ENCODE data around the gene CYP26B1. TPM values are rescaled to one million over a fixed set of nuclear protein-coding genes. Genes with fewer than 3 reads are reported as not detected.

Gene CYP26B1
- total RNA-seq, 4 donors from 2014 or later: 1.5 to 5.2 (median 2.4) TPM; not detected in 1

DNA sequence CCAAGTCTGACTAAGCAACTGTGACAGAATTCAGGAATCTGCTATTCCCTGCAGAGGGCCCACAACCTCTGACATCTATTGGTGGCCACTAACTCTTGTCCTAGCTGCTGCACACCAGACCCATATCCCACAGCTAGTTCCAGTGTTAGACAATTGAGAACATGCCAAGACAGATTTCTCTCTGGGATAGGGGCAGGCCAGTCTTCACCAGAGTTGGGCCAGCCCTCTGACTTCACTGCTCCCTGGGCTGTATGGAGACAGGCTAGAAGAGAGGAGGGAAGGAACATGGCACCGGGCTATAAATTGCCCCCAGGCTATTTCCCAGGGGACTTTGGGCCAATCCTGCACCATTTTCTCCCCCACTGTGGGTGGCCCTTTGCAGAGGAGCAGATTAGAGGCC is 32.7 kb upstream of the CYP26B1 start:
- in situ Hi-C loops (cut with MboI; ENCODE audit: low pct_ligation_motif_present in 1 of 4, low pct_unique_long_range_greater_than_20kb in 1 of 4, low sequenced_read_pairs in 3 of 4): no loop called here

DNA sequence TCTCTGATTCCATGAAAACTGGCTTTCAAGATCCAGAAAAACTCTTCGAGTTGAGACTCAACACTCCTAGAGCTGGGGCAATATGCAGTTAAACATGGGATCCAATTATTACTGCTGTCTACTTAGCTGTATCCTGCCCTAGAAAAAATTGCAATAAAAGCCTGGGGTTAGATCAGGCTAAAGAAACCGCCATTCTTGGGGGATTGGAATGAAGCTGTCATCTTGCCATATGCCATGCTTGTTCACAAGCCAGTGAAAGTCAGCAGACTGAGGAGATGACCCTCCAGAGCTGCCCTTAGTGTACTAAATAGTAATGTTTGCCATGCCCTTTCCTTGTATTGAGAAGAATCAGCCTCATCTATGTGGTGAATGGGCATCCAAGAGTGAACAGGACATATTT is 30.9 kb upstream of the CYP26B1 start:
- 89 to 92% methylated on average over 2 of the region's 2 CpGs for WGBS, 2 donors (ENCODE audit: low coverage in 1 of 2)
- peaks cover 0 to 8% (median 4%) of the 10 kb centered on the region in 4 donors for H3K36me3 ChIP-seq
- peaks cover 0 to 20% (median 6%) of the 10 kb centered on the region in 4 donors for H3K4me1 ChIP-seq
- no peaks in the 10 kb centered on the region for H3K27me3 ChIP-seq
- TF ChIP-seq POLR2AphosphoS5 (IDR thresholded peaks at IDR 0.05) (no peak), POLR2A (IDR thresholded peaks at IDR 0.05) (no peak), EP300 (IDR thresholded peaks at IDR 0.05; ENCODE audit: low read depth) (no peak)
- TF ChIP-seq, protein P1, sequence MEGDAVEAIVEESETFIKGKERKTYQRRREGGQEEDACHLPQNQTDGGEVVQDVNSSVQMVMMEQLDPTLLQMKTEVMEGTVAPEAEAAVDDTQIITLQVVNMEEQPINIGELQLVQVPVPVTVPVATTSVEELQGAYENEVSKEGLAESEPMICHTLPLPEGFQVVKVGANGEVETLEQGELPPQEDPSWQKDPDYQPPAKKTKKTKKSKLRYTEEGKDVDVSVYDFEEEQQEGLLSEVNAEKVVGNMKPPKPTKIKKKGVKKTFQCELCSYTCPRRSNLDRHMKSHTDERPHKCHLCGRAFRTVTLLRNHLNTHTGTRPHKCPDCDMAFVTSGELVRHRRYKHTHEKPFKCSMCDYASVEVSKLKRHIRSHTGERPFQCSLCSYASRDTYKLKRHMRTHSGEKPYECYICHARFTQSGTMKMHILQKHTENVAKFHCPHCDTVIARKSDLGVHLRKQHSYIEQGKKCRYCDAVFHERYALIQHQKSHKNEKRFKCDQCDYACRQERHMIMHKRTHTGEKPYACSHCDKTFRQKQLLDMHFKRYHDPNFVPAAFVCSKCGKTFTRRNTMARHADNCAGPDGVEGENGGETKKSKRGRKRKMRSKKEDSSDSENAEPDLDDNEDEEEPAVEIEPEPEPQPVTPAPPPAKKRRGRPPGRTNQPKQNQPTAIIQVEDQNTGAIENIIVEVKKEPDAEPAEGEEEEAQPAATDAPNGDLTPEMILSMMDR (IDR thresholded peaks at IDR 0.05): no peak
- no peak overlapping the region for H3K27ac ChIP-seq
- no peak overlapping the region for H3K4me3 ChIP-seq
- DNase-seq: no peak
- in situ Hi-C loops (cut with MboI; ENCODE audit: low pct_ligation_motif_present in 1 of 4, low pct_unique_long_range_greater_than_20kb in 1 of 4, low sequenced_read_pairs in 3 of 4): no loop called here
- no peaks in the 10 kb centered on the region for H3K9me3 ChIP-seq
- intact Hi-C loops (cut with DNase I; ENCODE audit: low total_unique reads): no loop called here

More for the DNA sequence above, 32.7 kb upstream of the CYP26B1 start:
- no peaks in the 10 kb centered on the region for H3K9me3 ChIP-seq
- DNase-seq: no peak
- no peaks in the 10 kb centered on the region for H3K27me3 ChIP-seq
- TF ChIP-seq POLR2A (IDR thresholded peaks at IDR 0.05): no peak
- TF ChIP-seq EP300 (IDR thresholded peaks at IDR 0.05; ENCODE audit: low read depth): no peak
- TF ChIP-seq POLR2AphosphoS5 (IDR thresholded peaks at IDR 0.05): no peak
- TF ChIP-seq, protein P1 (IDR thresholded peaks at IDR 0.05): no peak
- H3K27ac ChIP-seq: no peak overlapping the region
- intact Hi-C loops (cut with DNase I; ENCODE audit: low total_unique reads): no loop called here
- no peak overlapping the region for H3K4me3 ChIP-seq
- H3K36me3 ChIP-seq: peaks cover 0 to 8% (median 4%) of the 10 kb centered on the region in 4 donors
- peaks cover 5 to 35% (median 8%) of the 10 kb centered on the region in 4 donors for H3K4me1 ChIP-seq
- WGBS, 2 donors (ENCODE audit: low coverage in 1 of 2): 85% methylated on average over 1 of the region's 1 CpG; no CpG with 5 or more reads in 1 of the 2 donors

DNA sequence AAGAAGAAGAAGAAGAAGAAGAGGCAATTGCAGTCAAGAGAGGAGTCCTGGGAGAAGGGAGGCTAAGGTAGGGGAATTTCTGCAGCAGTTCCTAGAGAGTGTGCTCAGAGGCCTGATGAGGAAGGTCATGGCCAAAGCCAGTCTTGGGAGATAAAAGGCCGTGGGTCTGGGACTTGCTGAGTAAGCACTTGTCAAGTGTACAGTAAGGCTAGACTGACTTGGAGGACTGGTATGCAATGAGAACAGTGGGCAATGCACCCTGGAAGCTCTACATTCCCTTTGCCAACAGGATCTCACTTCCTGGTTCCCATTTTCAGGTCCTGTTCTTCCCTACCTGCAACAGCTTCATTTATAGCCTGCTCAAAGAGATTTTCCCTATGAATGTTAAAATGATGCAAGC is 28.6 kb upstream of the CYP26B1 start:
- H3K4me1 ChIP-seq: no peaks in the 10 kb centered on the region
- no peaks in the 10 kb centered on the region for H3K9me3 ChIP-seq
- no peak overlapping the region for H3K4me3 ChIP-seq
- H3K27me3 ChIP-seq: no peaks in the 10 kb centered on the region
- in situ Hi-C loops (cut with MboI; ENCODE audit: low pct_ligation_motif_present in 1 of 4, low pct_unique_long_range_greater_than_20kb in 1 of 4, low sequenced_read_pairs in 3 of 4): no loop called here
- peaks cover 0 to 8% (median 4%) of the 10 kb centered on the region in 4 donors for H3K36me3 ChIP-seq
- no peak overlapping the region for H3K27ac ChIP-seq
- intact Hi-C loops (cut with DNase I; ENCODE audit: low total_unique reads): no loop called here
- WGBS, 2 donors (ENCODE audit: low coverage in 1 of 2): 40 to 86% methylated on average over 1 of the region's 1 CpG
- no peak for TF ChIP-seq EP300 (IDR thresholded peaks at IDR 0.05; ENCODE audit: low read depth)
- TF ChIP-seq POLR2A (IDR thresholded peaks at IDR 0.05): no peak
- TF ChIP-seq, protein P1 (IDR thresholded peaks at IDR 0.05): no peak
- TF ChIP-seq POLR2AphosphoS5 (IDR thresholded peaks at IDR 0.05): no peak
- no peak for DNase-seq

DNA sequence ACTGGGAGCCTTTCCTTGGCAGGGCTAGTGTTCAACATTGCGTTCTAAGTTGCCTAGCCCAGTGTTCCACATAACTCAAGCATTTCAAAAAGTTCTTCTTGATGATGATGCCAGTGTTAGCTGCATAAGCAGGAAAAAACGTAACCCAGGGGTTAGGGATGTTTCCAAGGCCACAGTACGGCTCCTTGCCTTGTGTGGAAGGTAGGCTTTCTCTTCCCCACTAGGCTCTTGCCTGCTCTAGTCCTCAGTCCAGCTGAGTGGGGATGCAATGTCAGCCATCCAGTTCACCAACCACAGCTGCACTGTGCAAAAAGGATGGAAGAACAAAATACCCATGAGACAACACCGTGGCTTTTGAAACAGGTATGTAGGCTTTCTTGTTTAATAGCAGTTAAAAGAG is 28.0 kb upstream of the CYP26B1 start:
- intact Hi-C loops (cut with DNase I; ENCODE audit: low total_unique reads): no loop called here
- Histone ChIP-seq H3K4me1 (no peaks in the 10 kb centered on the region), H3K27me3 (no peaks in the 10 kb centered on the region), H3K27ac (no peak overlapping the region), H3K9me3 (no peaks in the 10 kb centered on the region), H3K4me3 (no peak overlapping the region), H3K36me3 (peaks cover 0 to 8% (median 4%) of the 10 kb centered on the region in 4 donors)
- WGBS, 2 donors (ENCODE audit: low coverage in 1 of 2): 80 to 100% methylated on average over 2 to 4 of the region's 4 CpGs
- TF ChIP-seq, protein P1 (IDR thresholded peaks at IDR 0.05): no peak
- no peak for TF ChIP-seq POLR2AphosphoS5 (IDR thresholded peaks at IDR 0.05)
- no peak for TF ChIP-seq POLR2A (IDR thresholded peaks at IDR 0.05)
- no peak for TF ChIP-seq EP300 (IDR thresholded peaks at IDR 0.05; ENCODE audit: low read depth)
- in situ Hi-C loops (cut with MboI; ENCODE audit: low pct_ligation_motif_present in 1 of 4, low pct_unique_long_range_greater_than_20kb in 1 of 4, low sequenced_read_pairs in 3 of 4): no loop called here
- DNase-seq: no peak
